Panc1 (cell line): ENCODE measurements around the gene KPTN. TPM values are rescaled to one million over a fixed set of nuclear protein-coding genes. Genes with fewer than 3 reads are reported as not detected.

ENCODE experiments used
- ATAC-seq: fragments of 200-7000 bp; cut with Tn5 transposase; 2 replicates; pipeline ENCODE4 v1.9.1; 2020; ENCODE audit warnings: mild to moderate bottlenecking, moderate library complexity
- BruUV-seq: library from RNA; stranded (reverse); fragments of 400-500 nt; replicated peaks from 2 replicates; lab custom pipeline; 2021; lab: Mats Ljungman, UMichigan
- CTCF ChIA-PET: fragments of 300-600 bp; sonication (Branson Sonifier 250); formaldehyde crosslinking; loops from one replicate; lab custom pipeline; 2022; ENCODE audit warnings: antibody characterized with exemption; lab: Charles Lee
- POLR2A ChIA-PET: fragments of 300-600 bp; sonication (Branson Sonifier 250); formaldehyde crosslinking; loops from one replicate; lab custom pipeline; 2022; ENCODE audit warnings: antibody characterized with exemption; lab: Charles Lee
- DNase-seq: peaks from one replicate; pipeline ENCODE4 v3.0.0-alpha.2; 2010; ENCODE audit warnings: low read depth, low spot score
- H3K27ac ChIP-seq: 2 replicates; pipeline ENCODE4 v1.5.1; 2011; ENCODE audit warnings: mild to moderate bottlenecking, low read length, inconsistent platforms
- H3K27me3 ChIP-seq: fragments of 200-500 bp; sonication (Bioruptor generic); 2 replicates; pipeline ENCODE4 v1.6.0; 2014; ENCODE audit warnings: low read length, inconsistent platforms; ENCODE audit not compliant: control insufficient read depth, insufficient read depth
- H3K36me3 ChIP-seq: fragments of 200-500 bp; sonication (Bioruptor generic); 2 replicates; pipeline ENCODE4 v1.5.1; 2014; ENCODE audit warnings: inconsistent platforms, mild to moderate bottlenecking, low read length, moderate library complexity; ENCODE audit not compliant: control insufficient read depth, insufficient read depth
- H3K4me1 ChIP-seq: 2 replicates; pipeline ENCODE4 v1.5.1; 2011; ENCODE audit warnings: inconsistent platforms, mild to moderate bottlenecking, low read length, moderate library complexity; ENCODE audit not compliant: control insufficient read depth, insufficient read depth
- H3K4me3 ChIP-seq, 2 experiments: 2 replicates each; pipeline ENCODE4 v1.5.1; 2011 to 2012; ENCODE audit warnings: low read depth in 2 of 2, low read length in 2 of 2, mild to moderate bottlenecking in 2 of 2, inconsistent platforms in 1 of 2, moderate library complexity in 1 of 2
- H3K9me3 ChIP-seq: fragments of 200-500 bp; sonication (Bioruptor generic); 2 replicates; pipeline ENCODE4 v1.5.1; 2014; ENCODE audit warnings: low read depth, mild to moderate bottlenecking, inconsistent platforms, low read length, moderate library complexity; ENCODE audit not compliant: control insufficient read depth, insufficient read depth
- POLR2AphosphoS5 ChIP-seq: IDR thresholded peaks from 2 replicates; pipeline ENCODE4 v1.6.1; 2012; ENCODE audit warnings: mild to moderate bottlenecking, low read depth, low read length, moderate library complexity
- SIN3A ChIP-seq: IDR thresholded peaks from 2 replicates; pipeline ENCODE4 v1.6.1; 2012; ENCODE audit warnings: low read depth, mild to moderate bottlenecking, low read length, moderate library complexity, borderline replicate concordance; ENCODE audit not compliant: insufficient read depth
- TCF7L2 ChIP-seq: IDR thresholded peaks from 2 replicates; pipeline ENCODE4 v1.6.1; 2011; ENCODE audit warnings: mild to moderate bottlenecking, low read depth, low read length, inconsistent platforms
- in situ Hi-C: cut with HindIII; loops from 2 replicates; pipeline ENCODE4 v1.10.0; 2016; ENCODE audit warnings: low sequenced_read_pairs, low pct_unique_long_range_greater_than_20kb
- intact Hi-C: fragments of 100-400 bp; cut with micrococcal nuclease; formaldehyde crosslinking; loops from one replicate; pipeline ENCODE4 v1.10.0; 2022; ENCODE audit not compliant: unreplicated experiment
- total RNA-seq: library from RNA; stranded (reverse); gene quantifications from one replicate; pipeline ENCODE4 v1.2.1, GENCODE V29; 2021; ENCODE audit not compliant: unreplicated experiment
- TF ChIP-seq, protein P1 (sequence below), 2 experiments: IDR thresholded peaks; 2 replicates each; pipeline ENCODE4 v1.6.1; 2011 to 2012; ENCODE audit warnings: low read depth in 2 of 2, control low read depth in 1 of 2, low read length in 1 of 2, mild to moderate bottlenecking in 1 of 2, moderate library complexity in 1 of 2; ENCODE audit not compliant: insufficient read depth in 1 of 2
- TF ChIP-seq, protein P2 (sequence below): fragments of 450-650 bp; IDR thresholded peaks from 2 replicates; pipeline ENCODE4 v1.5.1; 2017; ENCODE audit warnings: mild to moderate bottlenecking

Gene KPTN
- total RNA-seq, 1 experiment from 2014 or later = 26.5 TPM

DNA sequence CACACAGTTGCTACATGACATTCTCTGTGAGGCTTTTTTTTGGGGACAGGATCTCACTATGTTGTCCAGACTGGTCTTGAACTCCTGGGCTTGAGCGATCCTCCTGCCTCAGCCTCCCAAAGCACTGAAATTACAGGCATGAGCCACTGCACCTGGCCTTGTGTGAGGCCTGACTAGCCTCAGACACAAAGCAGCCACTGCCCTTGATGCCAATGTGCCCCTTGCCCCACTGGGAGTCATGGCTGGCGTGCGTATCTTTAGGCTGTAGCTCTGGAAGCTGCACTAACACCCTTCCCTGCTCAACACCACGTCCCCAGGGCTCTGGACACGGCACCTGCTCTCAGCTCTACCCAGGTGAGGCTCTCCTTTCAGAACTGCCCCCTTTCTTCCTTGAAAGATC, 14.5 kb upstream of the KPTN start:
- Histone ChIP-seq H3K27me3 (no peaks in the 10 kb centered on the region), H3K4me3 (no peak overlapping the region), H3K4me1 (no peaks in the 10 kb centered on the region), H3K9me3 (no peaks in the 10 kb centered on the region), H3K27ac (no peak overlapping the region), H3K36me3 (no peaks in the 10 kb centered on the region)
- TF ChIP-seq, protein P1, sequence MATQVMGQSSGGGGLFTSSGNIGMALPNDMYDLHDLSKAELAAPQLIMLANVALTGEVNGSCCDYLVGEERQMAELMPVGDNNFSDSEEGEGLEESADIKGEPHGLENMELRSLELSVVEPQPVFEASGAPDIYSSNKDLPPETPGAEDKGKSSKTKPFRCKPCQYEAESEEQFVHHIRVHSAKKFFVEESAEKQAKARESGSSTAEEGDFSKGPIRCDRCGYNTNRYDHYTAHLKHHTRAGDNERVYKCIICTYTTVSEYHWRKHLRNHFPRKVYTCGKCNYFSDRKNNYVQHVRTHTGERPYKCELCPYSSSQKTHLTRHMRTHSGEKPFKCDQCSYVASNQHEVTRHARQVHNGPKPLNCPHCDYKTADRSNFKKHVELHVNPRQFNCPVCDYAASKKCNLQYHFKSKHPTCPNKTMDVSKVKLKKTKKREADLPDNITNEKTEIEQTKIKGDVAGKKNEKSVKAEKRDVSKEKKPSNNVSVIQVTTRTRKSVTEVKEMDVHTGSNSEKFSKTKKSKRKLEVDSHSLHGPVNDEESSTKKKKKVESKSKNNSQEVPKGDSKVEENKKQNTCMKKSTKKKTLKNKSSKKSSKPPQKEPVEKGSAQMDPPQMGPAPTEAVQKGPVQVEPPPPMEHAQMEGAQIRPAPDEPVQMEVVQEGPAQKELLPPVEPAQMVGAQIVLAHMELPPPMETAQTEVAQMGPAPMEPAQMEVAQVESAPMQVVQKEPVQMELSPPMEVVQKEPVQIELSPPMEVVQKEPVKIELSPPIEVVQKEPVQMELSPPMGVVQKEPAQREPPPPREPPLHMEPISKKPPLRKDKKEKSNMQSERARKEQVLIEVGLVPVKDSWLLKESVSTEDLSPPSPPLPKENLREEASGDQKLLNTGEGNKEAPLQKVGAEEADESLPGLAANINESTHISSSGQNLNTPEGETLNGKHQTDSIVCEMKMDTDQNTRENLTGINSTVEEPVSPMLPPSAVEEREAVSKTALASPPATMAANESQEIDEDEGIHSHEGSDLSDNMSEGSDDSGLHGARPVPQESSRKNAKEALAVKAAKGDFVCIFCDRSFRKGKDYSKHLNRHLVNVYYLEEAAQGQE (IDR thresholded peaks at IDR 0.05; ENCODE audit: insufficient read depth in 1 of 2, low read depth in 2 of 2, low read length in 1 of 2) = no peak
- TF ChIP-seq POLR2AphosphoS5 (no peak), SIN3A (no peak), TCF7L2 (no peak)
- TF ChIP-seq, protein P2, sequence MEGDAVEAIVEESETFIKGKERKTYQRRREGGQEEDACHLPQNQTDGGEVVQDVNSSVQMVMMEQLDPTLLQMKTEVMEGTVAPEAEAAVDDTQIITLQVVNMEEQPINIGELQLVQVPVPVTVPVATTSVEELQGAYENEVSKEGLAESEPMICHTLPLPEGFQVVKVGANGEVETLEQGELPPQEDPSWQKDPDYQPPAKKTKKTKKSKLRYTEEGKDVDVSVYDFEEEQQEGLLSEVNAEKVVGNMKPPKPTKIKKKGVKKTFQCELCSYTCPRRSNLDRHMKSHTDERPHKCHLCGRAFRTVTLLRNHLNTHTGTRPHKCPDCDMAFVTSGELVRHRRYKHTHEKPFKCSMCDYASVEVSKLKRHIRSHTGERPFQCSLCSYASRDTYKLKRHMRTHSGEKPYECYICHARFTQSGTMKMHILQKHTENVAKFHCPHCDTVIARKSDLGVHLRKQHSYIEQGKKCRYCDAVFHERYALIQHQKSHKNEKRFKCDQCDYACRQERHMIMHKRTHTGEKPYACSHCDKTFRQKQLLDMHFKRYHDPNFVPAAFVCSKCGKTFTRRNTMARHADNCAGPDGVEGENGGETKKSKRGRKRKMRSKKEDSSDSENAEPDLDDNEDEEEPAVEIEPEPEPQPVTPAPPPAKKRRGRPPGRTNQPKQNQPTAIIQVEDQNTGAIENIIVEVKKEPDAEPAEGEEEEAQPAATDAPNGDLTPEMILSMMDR = no peak
- no TSS peak for BruUV-seq
- CTCF ChIA-PET = no interaction called here
- ATAC-seq = no peak
- POLR2A ChIA-PET = no interaction called here
- in situ Hi-C loops (no loop called here), intact Hi-C loops (no loop called here)
- DNase-seq = no peak

DNA sequence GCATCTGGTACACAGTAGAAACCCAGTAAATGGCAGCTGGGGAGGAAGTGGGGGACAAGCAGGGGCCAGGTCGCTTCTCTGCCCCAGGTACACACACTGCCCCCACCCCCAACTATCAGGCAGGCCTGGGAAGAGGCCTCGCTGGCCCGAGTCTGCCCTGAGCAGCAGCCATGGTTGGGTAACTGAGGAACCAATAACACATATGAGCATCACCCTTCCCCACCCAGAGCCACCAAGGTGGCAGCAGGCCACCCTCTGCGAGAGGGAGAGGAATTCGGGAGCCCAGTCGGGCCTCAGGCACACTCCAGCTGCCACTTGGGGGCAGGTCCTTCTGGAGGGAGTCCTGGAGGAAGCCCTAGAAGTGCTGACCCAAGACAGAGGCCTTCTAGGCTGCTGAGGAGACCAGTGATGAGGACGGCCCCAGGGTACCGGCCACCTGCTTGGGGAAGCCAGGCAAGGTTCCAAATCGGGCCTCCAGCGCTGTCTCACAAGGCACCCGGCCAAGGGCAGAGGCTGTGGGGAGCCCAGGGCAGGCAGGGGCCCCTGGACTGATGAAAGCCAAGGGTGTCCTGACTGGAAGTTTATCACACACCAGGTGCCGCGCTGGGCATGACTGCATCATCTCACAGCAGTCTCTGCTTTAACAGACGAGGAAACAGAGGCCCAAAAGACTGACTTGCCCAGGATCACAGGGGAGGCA, 14.0 kb upstream of the KPTN start:
- TF ChIP-seq SIN3A = no peak
- TF ChIP-seq, protein P2 = no peak
- no peak for TF ChIP-seq POLR2AphosphoS5
- TF ChIP-seq, protein P1 (IDR thresholded peaks at IDR 0.05; ENCODE audit: insufficient read depth in 1 of 2, low read depth in 2 of 2, low read length in 1 of 2) = no peak
- in situ Hi-C loops = no loop called here
- POLR2A ChIA-PET = no interaction called here
- no TSS peak for BruUV-seq
- Histone ChIP-seq H3K36me3 (no peaks in the 10 kb centered on the region), H3K4me1 (no peaks in the 10 kb centered on the region), H3K9me3 (no peaks in the 10 kb centered on the region), H3K27ac (no peak overlapping the region), H3K4me3 (no peak overlapping the region), H3K27me3 (no peaks in the 10 kb centered on the region)
- ATAC-seq = no peak
- CTCF ChIA-PET = no interaction called here
- no peak for DNase-seq
- intact Hi-C loops = no loop called here
